ENCODE results near the gene CCNT1. TPM values are rescaled to one million over a fixed set of nuclear protein-coding genes. Genes with fewer than 3 reads are reported as not detected.

The CCNT1 gene
- total and polyA plus RNA-seq, 10 of the 15 experiments (the other 5 are each of a cell fraction or from before 2014, with no cell fraction given) = 6.3 to 37.3 (median 20.0) TPM

GRCh38 chr12:48717252-48717695, 767 bp upstream of the CCNT1 start (continued):
- TF ChIP-seq, protein P1, sequence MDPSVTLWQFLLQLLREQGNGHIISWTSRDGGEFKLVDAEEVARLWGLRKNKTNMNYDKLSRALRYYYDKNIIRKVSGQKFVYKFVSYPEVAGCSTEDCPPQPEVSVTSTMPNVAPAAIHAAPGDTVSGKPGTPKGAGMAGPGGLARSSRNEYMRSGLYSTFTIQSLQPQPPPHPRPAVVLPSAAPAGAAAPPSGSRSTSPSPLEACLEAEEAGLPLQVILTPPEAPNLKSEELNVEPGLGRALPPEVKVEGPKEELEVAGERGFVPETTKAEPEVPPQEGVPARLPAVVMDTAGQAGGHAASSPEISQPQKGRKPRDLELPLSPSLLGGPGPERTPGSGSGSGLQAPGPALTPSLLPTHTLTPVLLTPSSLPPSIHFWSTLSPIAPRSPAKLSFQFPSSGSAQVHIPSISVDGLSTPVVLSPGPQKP (IDR thresholded peaks at IDR 0.05; ENCODE audit: low read depth, low read length) = no peak
- TF ChIP-seq ZBTB40 (IDR thresholded peaks at IDR 0.05; ENCODE audit: borderline replicate concordance) = no peak
- no peak; the same call in 1 of the 2 replicates for TF ChIP-seq MTA3 (IDR thresholded peaks at IDR 0.05; ENCODE audit: borderline replicate concordance, low read length)
- no peak for TF ChIP-seq MLLT1 (IDR thresholded peaks at IDR 0.05)
- TF ChIP-seq TAF1 (IDR thresholded peaks at IDR 0.05; ENCODE audit: borderline replicate concordance, low read depth, low read length) = no peak
- no peak for TF ChIP-seq ZNF207 (IDR thresholded peaks at IDR 0.05; ENCODE audit: borderline replicate concordance)
- TF ChIP-seq ZZZ3 (IDR thresholded peaks at IDR 0.05; ENCODE audit: control insufficient read depth, insufficient read length, low read depth) = no peak
- TF ChIP-seq NFIC (IDR thresholded peaks at IDR 0.05; ENCODE audit: low read depth, low read length) = 0 out of 2 replicates have a peak, but pooled peaks have one; percentile 18
- TF ChIP-seq, protein P2, sequence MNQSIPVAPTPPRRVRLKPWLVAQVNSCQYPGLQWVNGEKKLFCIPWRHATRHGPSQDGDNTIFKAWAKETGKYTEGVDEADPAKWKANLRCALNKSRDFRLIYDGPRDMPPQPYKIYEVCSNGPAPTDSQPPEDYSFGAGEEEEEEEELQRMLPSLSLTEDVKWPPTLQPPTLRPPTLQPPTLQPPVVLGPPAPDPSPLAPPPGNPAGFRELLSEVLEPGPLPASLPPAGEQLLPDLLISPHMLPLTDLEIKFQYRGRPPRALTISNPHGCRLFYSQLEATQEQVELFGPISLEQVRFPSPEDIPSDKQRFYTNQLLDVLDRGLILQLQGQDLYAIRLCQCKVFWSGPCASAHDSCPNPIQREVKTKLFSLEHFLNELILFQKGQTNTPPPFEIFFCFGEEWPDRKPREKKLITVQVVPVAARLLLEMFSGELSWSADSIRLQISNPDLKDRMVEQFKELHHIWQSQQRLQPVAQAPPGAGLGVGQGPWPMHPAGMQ (IDR thresholded peaks at IDR 0.05; ENCODE audit: borderline replicate concordance) = no peak
- TF ChIP-seq, protein P3, sequence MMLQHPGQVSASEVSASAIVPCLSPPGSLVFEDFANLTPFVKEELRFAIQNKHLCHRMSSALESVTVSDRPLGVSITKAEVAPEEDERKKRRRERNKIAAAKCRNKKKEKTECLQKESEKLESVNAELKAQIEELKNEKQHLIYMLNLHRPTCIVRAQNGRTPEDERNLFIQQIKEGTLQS (IDR thresholded peaks at IDR 0.05; ENCODE audit: borderline replicate concordance, extremely low read depth, low read depth, low read length) = no peak
- no peak for TF ChIP-seq ESRRA (IDR thresholded peaks at IDR 0.05; ENCODE audit: low read length)
- no peak for TF ChIP-seq SMAD1 (IDR thresholded peaks at IDR 0.05; ENCODE audit: low read depth, partially characterized antibody)
- peak; percentile 77; the same call in 1 of the 2 replicates for TF ChIP-seq SMARCA5 (IDR thresholded peaks at IDR 0.05)
- TF ChIP-seq SREBF2 (IDR thresholded peaks at IDR 0.05; ENCODE audit: low read length) = no peak
- no peak for TF ChIP-seq CREM (IDR thresholded peaks at IDR 0.05; ENCODE audit: low read depth)
- TF ChIP-seq RCOR1 (conservative IDR thresholded peaks at IDR 0.05; ENCODE audit: low read depth, low read length) = no peak
- no peak for TF ChIP-seq SREBF1 (IDR thresholded peaks at IDR 0.05; ENCODE audit: low read length)
- no peak for TF ChIP-seq EZH2 (IDR thresholded peaks at IDR 0.05; ENCODE audit: borderline replicate concordance, control insufficient read depth, low read depth, low read length)
- no peak for TF ChIP-seq HDAC6 (IDR thresholded peaks at IDR 0.05; ENCODE audit: unreplicated experiment)
- TF ChIP-seq NR2F1 (conservative IDR thresholded peaks at IDR 0.05) = 0 out of 2 replicates have a peak, but pooled peaks have one; percentile 17
- TF ChIP-seq, protein P4, sequence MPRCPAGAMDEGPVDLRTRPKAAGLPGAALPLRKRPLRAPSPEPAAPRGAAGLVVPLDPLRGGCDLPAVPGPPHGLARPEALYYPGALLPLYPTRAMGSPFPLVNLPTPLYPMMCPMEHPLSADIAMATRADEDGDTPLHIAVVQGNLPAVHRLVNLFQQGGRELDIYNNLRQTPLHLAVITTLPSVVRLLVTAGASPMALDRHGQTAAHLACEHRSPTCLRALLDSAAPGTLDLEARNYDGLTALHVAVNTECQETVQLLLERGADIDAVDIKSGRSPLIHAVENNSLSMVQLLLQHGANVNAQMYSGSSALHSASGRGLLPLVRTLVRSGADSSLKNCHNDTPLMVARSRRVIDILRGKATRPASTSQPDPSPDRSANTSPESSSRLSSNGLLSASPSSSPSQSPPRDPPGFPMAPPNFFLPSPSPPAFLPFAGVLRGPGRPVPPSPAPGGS (IDR thresholded peaks at IDR 0.05; ENCODE audit: borderline replicate concordance, insufficient read depth, low read depth, low read length, poor library complexity, severe bottlenecking) = no peak
